ENCODE data around the gene TSPOAP1.

TSPOAP1 gene

GRCh38 chr17:58265902-58266875 lies 62.4 kb downstream of the TSPOAP1 start:
- Mint-ChIP-seq H3K27me3 (peaks cover 60% of the 10 kb centered on the region), H3K27ac (no peak overlapping the region), H3K9me3 (no peaks in the 10 kb centered on the region), H3K4me1 (no peaks in the 10 kb centered on the region), H3K4me3 (no peak overlapping the region)
- no peak for DNase-seq
- ATAC-seq: no peak

DNA sequence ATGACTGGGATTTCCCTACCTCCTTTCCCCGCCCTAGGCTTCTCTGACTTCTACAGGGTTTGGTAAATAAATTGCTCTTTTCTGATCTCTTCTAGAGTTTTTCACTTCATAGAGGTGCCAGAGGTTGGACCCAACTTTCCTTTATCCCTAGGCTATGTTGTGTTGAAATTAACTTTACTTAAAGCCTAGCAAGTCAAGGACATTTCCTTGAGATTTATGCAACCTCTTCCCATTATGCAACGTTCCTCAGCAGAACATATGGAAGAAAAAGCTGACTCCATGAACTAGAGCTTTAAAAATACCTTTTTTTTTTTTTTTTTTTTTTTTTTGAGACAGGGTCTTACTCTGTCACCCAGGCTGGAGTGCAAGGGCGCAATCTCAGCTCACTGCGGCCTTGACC lies 63.3 kb downstream of the TSPOAP1 start:
- DNase-seq (no peak), ATAC-seq (no peak)
- Mint-ChIP-seq H3K27ac (no peak overlapping the region), H3K27me3 (peaks cover 69% of the 10 kb centered on the region), H3K4me3 (no peak overlapping the region), H3K4me1 (no peaks in the 10 kb centered on the region), H3K9me3 (no peaks in the 10 kb centered on the region)

GRCh38 chr17:58264407-58265103 lies 64.0 kb downstream of the TSPOAP1 start:
- Mint-ChIP-seq H3K27me3 (peaks cover 75% of the 10 kb centered on the region), H3K4me3 (no peak overlapping the region), H3K27ac (no peak overlapping the region), H3K9me3 (no peaks in the 10 kb centered on the region), H3K4me1 (no peaks in the 10 kb centered on the region)
- DNase-seq (no peak), ATAC-seq (no peak)

DNA sequence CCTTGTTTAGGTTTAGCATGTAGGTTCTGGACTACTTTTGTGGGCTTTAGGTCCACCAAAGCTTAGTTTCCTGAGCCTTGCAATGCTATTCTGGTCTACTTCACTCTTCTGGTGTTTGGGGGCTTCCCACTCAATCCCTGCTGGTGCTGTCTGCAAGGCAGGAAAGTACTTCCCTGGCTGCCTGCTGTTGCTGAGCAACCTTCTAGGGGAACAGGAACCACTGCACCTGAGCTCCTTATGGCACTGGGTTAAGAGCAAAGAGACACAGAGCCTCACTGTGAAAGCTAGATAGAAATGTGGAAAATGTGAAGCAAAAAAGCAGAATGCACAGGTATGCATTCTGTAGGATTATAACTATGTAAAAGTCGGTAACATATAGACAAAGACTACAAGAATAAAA lies 64.8 kb downstream of the TSPOAP1 start:
- ATAC-seq: no peak
- H3K4me1 Mint-ChIP-seq: no peaks in the 10 kb centered on the region
- no peaks in the 10 kb centered on the region for H3K9me3 Mint-ChIP-seq

DNA sequence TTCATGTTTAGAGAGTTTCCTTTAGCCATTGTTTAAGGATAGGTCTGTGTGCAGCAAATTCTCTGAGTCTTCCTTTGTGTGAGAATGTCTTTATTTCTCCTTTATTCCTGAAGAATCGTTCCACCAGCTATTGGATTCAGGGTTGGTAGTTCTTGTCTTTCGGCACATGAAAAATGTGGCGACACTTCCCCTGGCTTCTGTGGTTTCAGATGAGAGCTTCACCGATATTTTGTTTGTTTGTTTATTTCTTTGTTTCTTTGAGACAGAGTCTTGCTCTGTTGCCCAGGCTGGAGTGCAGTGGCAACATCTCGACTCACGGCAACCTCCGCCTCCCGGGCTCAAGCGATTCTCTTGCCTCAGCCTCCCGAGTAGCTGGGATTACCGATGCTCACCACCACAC lies 66.4 kb downstream of the TSPOAP1 start:
- no peak overlapping the region for H3K27ac Mint-ChIP-seq
- no peak for DNase-seq

More for the DNA sequence above, 64.8 kb downstream of the TSPOAP1 start:
- Mint-ChIP-seq H3K27ac (no peak overlapping the region), H3K27me3 (peaks cover 80% of the 10 kb centered on the region), H3K4me3 (no peak overlapping the region)
- DNase-seq: no peak

DNA sequence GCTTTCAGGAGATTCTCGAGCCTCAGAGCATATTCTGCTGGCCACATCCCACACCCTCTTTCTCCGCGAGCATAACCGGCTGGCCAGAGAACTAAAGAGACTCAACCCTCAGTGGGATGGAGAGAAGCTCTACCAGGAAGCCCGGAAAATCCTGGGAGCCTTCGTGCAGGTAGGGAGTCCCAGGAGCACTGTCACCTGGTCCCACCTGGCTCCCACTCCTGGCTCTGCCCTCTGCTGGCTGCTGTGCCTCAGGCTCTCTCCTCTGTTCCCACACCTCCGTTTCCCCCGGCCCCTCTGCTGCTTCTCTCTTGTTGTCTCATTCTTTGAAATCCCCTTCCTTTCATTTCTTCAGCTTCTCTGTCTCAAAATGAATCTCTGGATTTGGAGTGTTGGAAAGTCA lies 73.8 kb downstream of the TSPOAP1 start:
- Mint-ChIP-seq H3K4me1 (peaks cover 12% of the 10 kb centered on the region), H3K4me3 (no peak overlapping the region), H3K27me3 (peaks cover 66% of the 10 kb centered on the region), H3K9me3 (no peaks in the 10 kb centered on the region), H3K27ac (no peak overlapping the region)
- DNase-seq (no peak), ATAC-seq (no peak)

More for the DNA sequence above, 66.4 kb downstream of the TSPOAP1 start:
- ATAC-seq: no peak
- no peaks in the 10 kb centered on the region for H3K9me3 Mint-ChIP-seq
- H3K4me1 Mint-ChIP-seq: no peaks in the 10 kb centered on the region
- no peak overlapping the region for H3K4me3 Mint-ChIP-seq
- H3K27me3 Mint-ChIP-seq: peaks cover 94% of the 10 kb centered on the region

- ATAC-seq (no peak), DNase-seq (no peak)
- Mint-ChIP-seq H3K4me1 (peaks cover 29% of the 10 kb centered on the region), H3K9me3 (no peaks in the 10 kb centered on the region), H3K27me3 (peaks cover 66% of the 10 kb centered on the region), H3K27ac (no peak overlapping the region), H3K4me3 (no peak overlapping the region)
These were observed 75.5 kb downstream of the TSPOAP1 start for GRCh38 chr17:58253082-58253481.

DNA sequence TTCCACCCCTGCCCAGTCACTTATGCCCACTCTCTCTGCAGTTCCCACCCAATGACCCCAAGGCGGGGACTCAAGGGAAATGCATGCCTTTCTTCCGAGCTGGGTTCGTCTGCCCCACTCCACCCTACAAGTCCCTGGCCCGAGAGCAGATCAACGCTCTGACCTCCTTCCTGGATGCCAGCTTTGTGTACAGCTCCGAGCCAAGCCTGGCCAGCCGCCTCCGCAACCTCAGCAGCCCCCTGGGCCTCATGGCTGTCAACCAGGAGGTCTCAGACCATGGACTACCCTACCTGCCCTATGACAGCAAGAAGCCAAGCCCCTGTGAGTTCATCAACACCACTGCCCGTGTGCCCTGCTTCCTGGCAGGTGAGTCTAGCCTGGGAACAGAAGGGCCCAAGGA lies 76.5 kb downstream of the TSPOAP1 start:
- ATAC-seq (no peak), DNase-seq (no peak)
- Mint-ChIP-seq H3K9me3 (no peaks in the 10 kb centered on the region), H3K4me3 (no peak overlapping the region), H3K4me1 (peaks cover 37% of the 10 kb centered on the region), H3K27ac (no peak overlapping the region), H3K27me3 (peaks cover 59% of the 10 kb centered on the region)
